ENCODE measurements around the gene ARHGAP15. TPM values are rescaled to one million over a fixed set of nuclear protein-coding genes. Genes with fewer than 3 reads are reported as not detected.

The ARHGAP15 gene
- total RNA-seq, 1 experiment from 2014 or later: 0.42 TPM

GRCh38 chr2:143371616-143372015 is 242.4 kb downstream of the ARHGAP15 start:
- Histone ChIP-seq H3K4me3 (replicated peaks in 1 of 2; ENCODE audit: low read depth in 1 of 2, low read length in 2 of 2) (no peak overlapping the region), H3K4me1 (ENCODE audit: control insufficient read depth in 1 of 2, insufficient read depth in 2 of 2, low read length in 2 of 2) (no peaks in the 10 kb centered on the region), H3K9me3 (ENCODE audit: control insufficient read depth in 1 of 2, insufficient read depth in 1 of 2, low read depth in 1 of 2, low read length in 2 of 2) (no peaks in the 10 kb centered on the region), H3K27me3 (ENCODE audit: insufficient read depth, low read length) (no peaks in the 10 kb centered on the region), H3K9ac (ENCODE audit: low read length) (no peak overlapping the region), H3K79me2 (ENCODE audit: insufficient read depth, low read length) (no peaks in the 10 kb centered on the region), H3K9me2 (ENCODE audit: insufficient read depth) (no peaks in the 10 kb centered on the region), H3K36me3 (ENCODE audit: control insufficient read depth in 1 of 2, insufficient read depth in 2 of 2, low read length in 2 of 2) (no peaks in the 10 kb centered on the region), H3K27ac (ENCODE audit: low read depth, low read length) (no peak overlapping the region), H2AFZ (ENCODE audit: low read depth, low read length, poor library complexity, severe bottlenecking) (no peak overlapping the region), H4K20me1 (ENCODE audit: insufficient read depth) (no peaks in the 10 kb centered on the region), H3K4me2 (ENCODE audit: low read length) (no peak overlapping the region)
- BruUV-seq (replicated peaks): no TSS peak
- RAD21 ChIA-PET (ENCODE audit: low non-redundant PET in 1 of 2, low total read pairs in 2 of 2, uncharacterized antibody in 2 of 2, unreplicated experiment in 2 of 2): no interaction called here
- no peak for TF ChIP-seq YY1 (IDR thresholded peaks at IDR 0.05; ENCODE audit: extremely low read depth, insufficient replicate concordance, low read depth, low read length)
- no peak for TF ChIP-seq EGR1 (IDR thresholded peaks at IDR 0.05; ENCODE audit: low read depth)
- no peak for TF ChIP-seq ZBTB33 (IDR thresholded peaks at IDR 0.05; ENCODE audit: extremely low read depth, insufficient replicate concordance, low read length)
- no peak for TF ChIP-seq POLR2AphosphoS5 (IDR thresholded peaks at IDR 0.05; ENCODE audit: low read depth, low read length)
- TF ChIP-seq SIN3A (IDR thresholded peaks at IDR 0.05; ENCODE audit: low read depth): no peak
- no peak for TF ChIP-seq ELF1 (IDR thresholded peaks at IDR 0.05; ENCODE audit: borderline replicate concordance, low read depth)
- TF ChIP-seq TCF7L2 (IDR thresholded peaks at IDR 0.05; ENCODE audit: borderline replicate concordance, extremely low read depth, insufficient read depth, insufficient read length): no peak
- no peak for TF ChIP-seq EZH2phosphoT487 (IDR thresholded peaks at IDR 0.05; ENCODE audit: borderline replicate concordance)
- no peak for TF ChIP-seq MAX (IDR thresholded peaks at IDR 0.05)
- CTCF ChIA-PET: no interaction called here
- intact Hi-C loops (cut with micrococcal nuclease): no loop called here
- ATAC-seq (no peak), DNase-seq (ENCODE audit: low read depth, low spot score) (no peak)
- POLR2A ChIA-PET: no interaction called here
